Smooth muscle cell (in vitro differentiated cells): ENCODE data around the gene MPND. TPM values are rescaled to one million over a fixed set of nuclear protein-coding genes. Genes with fewer than 3 reads are reported as not detected.

Experiments
- DNase-seq: peaks from one replicate; lab custom pipeline; 2025; ENCODE audit not compliant: unreplicated experiment; lab: John Stamatoyannopoulos, UW
- H2AFZ ChIP-seq: fragments of 200-600 bp; sonication (generic); 2 replicates; pipeline ENCODE4 v1.6.0; 2016; ENCODE audit warnings: antibody characterized with exemption, low read depth, mild to moderate bottlenecking
- H3F3A ChIP-seq: fragments of 200-600 bp; sonication (generic); 2 replicates; pipeline ENCODE4 v1.6.0; 2017; ENCODE audit warnings: antibody characterized with exemption, low read depth
- H3K27ac ChIP-seq: fragments of 200-600 bp; sonication (generic); 2 replicates; pipeline ENCODE4 v1.5.1; 2016; ENCODE audit warnings: low read depth, mild to moderate bottlenecking
- H3K27me3 ChIP-seq: fragments of 200-600 bp; sonication (generic); 2 replicates; pipeline ENCODE4 v1.6.1; 2016; ENCODE audit warnings: low read depth, mild to moderate bottlenecking
- H3K36me3 ChIP-seq: fragments of 200-600 bp; sonication (generic); 2 replicates; pipeline ENCODE4 v1.5.1; 2016; ENCODE audit warnings: low read depth
- H3K4me1 ChIP-seq: fragments of 200-600 bp; sonication (generic); 2 replicates; pipeline ENCODE4 v1.5.1; 2016; ENCODE audit warnings: low read depth
- H3K4me2 ChIP-seq: fragments of 200-600 bp; sonication (generic); 2 replicates; pipeline ENCODE4 v1.6.0; 2016; ENCODE audit warnings: mild to moderate bottlenecking
- H3K4me3 ChIP-seq: fragments of 200-600 bp; sonication (generic); 2 replicates; pipeline ENCODE4 v1.5.1; 2016; ENCODE audit warnings: mild to moderate bottlenecking
- H3K79me2 ChIP-seq: fragments of 200-600 bp; sonication (generic); 2 replicates; pipeline ENCODE4 v1.6.0; 2016; ENCODE audit warnings: low read depth, mild to moderate bottlenecking
- H3K9ac ChIP-seq: fragments of 200-600 bp; sonication (generic); 2 replicates; pipeline ENCODE4 v1.6.0; 2016; ENCODE audit warnings: low read depth
- H3K9me3 ChIP-seq: fragments of 200-600 bp; sonication (generic); replicated peaks from 2 replicates; pipeline ENCODE4 v1.5.1; 2016; ENCODE audit warnings: low read depth
- H4K20me1 ChIP-seq: fragments of 200-600 bp; sonication (generic); 2 replicates; pipeline ENCODE4 v1.6.0; 2016; ENCODE audit warnings: low read depth
- CTCF ChIP-seq: fragments of 200-600 bp; sonication (generic); IDR thresholded peaks from 2 replicates; pipeline ENCODE4 v1.5.1; 2017; ENCODE audit warnings: borderline replicate concordance, mild to moderate bottlenecking, antibody characterized with exemption; ENCODE audit not compliant: insufficient read depth, poor library complexity, severe bottlenecking
- WGBS: methylation state at CpG from one replicate; pipeline ENCODE4 v1.1.7; 2016; ENCODE audit warnings: low lambda C conversion rate; 5-methylcytosine and 5-hydroxymethylcytosine counted together
- polyA plus RNA-seq: library from polyadenylated mRNA; unstranded; fragments of >200 nt; fragmentation: Nextera tagmentation; extraction: Ambion mirVana; gene quantifications from 2 replicates; pipeline ENCODE4 v1.2.1, GENCODE V29; 2016
- total RNA-seq: library from RNA; depleted of rRNA; stranded (reverse); fragments of >200 nt; gene quantifications from 2 replicates; pipeline ENCODE4 v1.2.3, GENCODE V29; 2014

Gene MPND
- total and polyA plus RNA-seq, 2 experiments from 2014 or later, result 3.9 to 10.9 TPM

DNA sequence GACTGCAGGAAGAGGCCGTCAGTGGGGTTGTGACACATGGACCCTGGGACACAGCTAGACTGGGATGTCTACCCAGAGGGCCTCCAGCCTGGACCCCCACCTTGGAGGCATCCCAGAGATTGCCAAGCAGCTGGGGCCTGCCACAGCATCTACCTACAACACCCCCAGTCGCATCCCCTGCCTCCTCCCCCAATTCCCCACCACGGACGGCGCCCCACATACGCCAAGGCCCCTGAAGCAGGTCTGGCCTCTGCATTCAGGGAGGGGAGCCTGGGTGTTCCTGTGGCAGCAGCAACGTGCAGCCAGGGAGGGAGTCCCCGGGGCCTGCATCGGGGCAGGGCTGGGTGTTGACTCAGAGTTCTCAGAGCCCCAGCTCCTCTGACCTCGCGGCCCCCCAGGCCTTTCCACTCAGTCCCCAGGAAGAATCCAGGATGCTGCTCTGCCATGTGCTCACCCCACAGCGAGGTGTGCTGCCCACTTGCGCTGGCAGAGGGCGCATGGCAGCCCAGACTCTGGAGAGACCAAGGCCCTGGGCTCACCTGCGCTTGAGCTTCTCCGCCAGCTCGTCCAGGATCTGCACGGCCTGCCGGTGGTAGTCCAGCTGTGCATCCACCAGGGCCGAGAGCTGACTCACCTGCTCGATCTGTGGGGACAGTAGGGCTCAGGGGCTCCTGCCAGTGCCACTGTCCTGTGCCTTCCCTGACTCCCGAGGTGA lies 19.6 kb downstream of the MPND start:
- H4K20me1 ChIP-seq, result peaks cover 61% of the 10 kb centered on the region
- no peak for TF ChIP-seq CTCF
- no peaks in the 10 kb centered on the region for H3F3A ChIP-seq
- H3K27me3 ChIP-seq, result no peaks in the 10 kb centered on the region
- no peaks in the 10 kb centered on the region for H3K9me3 ChIP-seq
- H3K36me3 ChIP-seq, result no peaks in the 10 kb centered on the region
- H3K4me3 ChIP-seq, result no peak overlapping the region
- H3K27ac ChIP-seq, result no peak overlapping the region
- WGBS, result 95% methylated on average over 15 of the region's 22 CpGs
- no peak overlapping the region for H3K4me2 ChIP-seq
- no peaks in the 10 kb centered on the region for H3K4me1 ChIP-seq
- H2AFZ ChIP-seq, result no peak overlapping the region
- DNase-seq, result no peak
- peaks cover 16% of the 10 kb centered on the region for H3K79me2 ChIP-seq
- H3K9ac ChIP-seq, result no peak overlapping the region

- Histone ChIP-seq H3K27ac (no peak overlapping the region), H3K79me2 (peaks cover 23% of the 10 kb centered on the region), H3K9ac (no peak overlapping the region), H3K27me3 (no peaks in the 10 kb centered on the region), H3K4me2 (no peak overlapping the region), H3K36me3 (no peaks in the 10 kb centered on the region), H3K9me3 (no peaks in the 10 kb centered on the region), H4K20me1 (peaks cover 68% of the 10 kb centered on the region), H3K4me3 (no peak overlapping the region), H3K4me1 (no peaks in the 10 kb centered on the region), H2AFZ (no peak overlapping the region), H3F3A (no peaks in the 10 kb centered on the region)
- no peak for DNase-seq
- WGBS, result 96% methylated on average over 26 of the region's 26 CpGs
- no peak for TF ChIP-seq CTCF
Observed at GRCh38 chr19:4363571-4364304, 20.4 kb downstream of the MPND start.

DNA sequence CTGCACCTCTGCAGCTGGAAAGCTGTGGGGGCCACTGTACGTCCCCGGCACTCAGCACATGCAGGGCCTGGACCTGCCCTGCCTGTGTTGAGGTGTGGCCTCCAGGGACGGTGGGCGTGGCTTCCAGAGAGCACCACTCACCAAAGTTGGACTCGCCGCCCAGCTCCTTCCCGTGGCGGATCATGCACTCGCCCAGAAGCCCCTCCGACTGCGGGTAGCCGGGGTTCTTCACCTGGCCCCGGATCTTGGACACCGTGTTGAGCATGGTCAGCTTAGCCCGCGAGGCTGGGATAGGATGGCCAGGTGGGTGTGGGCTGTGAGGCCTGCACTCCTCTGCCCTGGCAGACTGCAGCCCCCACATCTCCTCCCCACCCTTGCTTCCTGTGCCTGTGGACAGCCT lies 22.0 kb downstream of the MPND start:
- Histone ChIP-seq H3K27ac (no peak overlapping the region), H3K27me3 (no peaks in the 10 kb centered on the region), H3K4me2 (no peak overlapping the region), H3K36me3 (no peaks in the 10 kb centered on the region), H4K20me1 (peaks cover 84% of the 10 kb centered on the region), H3K9ac (no peak overlapping the region), H3K9me3 (no peaks in the 10 kb centered on the region), H3F3A (no peaks in the 10 kb centered on the region), H2AFZ (no peak overlapping the region), H3K4me1 (peaks cover 14% of the 10 kb centered on the region), H3K4me3 (no peak overlapping the region), H3K79me2 (peaks cover 40% of the 10 kb centered on the region)
- no peak for TF ChIP-seq CTCF
- 98% methylated on average over 16 of the region's 16 CpGs for WGBS
- no peak for DNase-seq
